Measurements from ENCODE around the gene RNF34.

RNF34 gene

DNA sequence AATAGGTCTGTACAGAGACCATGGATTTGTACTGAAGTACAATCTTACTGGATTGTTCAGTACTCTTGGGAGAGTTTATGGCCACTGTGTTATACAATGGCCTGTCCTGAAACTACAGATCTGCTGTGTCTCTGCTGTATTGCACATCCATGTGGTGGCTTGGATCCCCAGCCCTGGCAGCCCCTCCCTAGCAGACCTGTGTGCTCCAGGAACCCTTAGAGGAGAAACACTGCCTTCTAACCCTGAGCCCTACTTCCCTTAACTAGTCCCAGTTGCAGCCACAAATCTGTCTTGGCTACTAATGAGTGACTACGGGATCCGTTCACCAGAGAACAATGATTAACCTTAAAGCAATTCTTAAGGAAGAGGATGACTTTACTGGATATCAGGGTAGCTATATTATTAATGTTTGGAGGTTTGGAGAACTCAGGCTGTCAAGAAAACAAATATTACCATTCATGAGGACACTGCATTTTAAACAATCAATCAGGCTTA, 27.7 kb downstream of the RNF34 start:
- TF ChIP-seq, protein P1, sequence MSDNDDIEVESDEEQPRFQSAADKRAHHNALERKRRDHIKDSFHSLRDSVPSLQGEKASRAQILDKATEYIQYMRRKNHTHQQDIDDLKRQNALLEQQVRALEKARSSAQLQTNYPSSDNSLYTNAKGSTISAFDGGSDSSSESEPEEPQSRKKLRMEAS (IDR thresholded peaks at IDR 0.05): no peak
- no peak for TF ChIP-seq ZBTB7A (IDR thresholded peaks at IDR 0.05; ENCODE audit: low read depth)
- no peak for TF ChIP-seq TCF12 (IDR thresholded peaks at IDR 0.05; ENCODE audit: low read depth)
- TF ChIP-seq RAD21 (IDR thresholded peaks at IDR 0.05; ENCODE audit: low read depth): no peak
- no peak for TF ChIP-seq NFIC (IDR thresholded peaks at IDR 0.05)
- no peak for TF ChIP-seq EGR1 (IDR thresholded peaks at IDR 0.05)
- TF ChIP-seq FOXM1 (IDR thresholded peaks at IDR 0.05; ENCODE audit: borderline replicate concordance, low read depth): no peak
- no peak for TF ChIP-seq CEBPB (IDR thresholded peaks at IDR 0.05)
- TF ChIP-seq, protein P2, sequence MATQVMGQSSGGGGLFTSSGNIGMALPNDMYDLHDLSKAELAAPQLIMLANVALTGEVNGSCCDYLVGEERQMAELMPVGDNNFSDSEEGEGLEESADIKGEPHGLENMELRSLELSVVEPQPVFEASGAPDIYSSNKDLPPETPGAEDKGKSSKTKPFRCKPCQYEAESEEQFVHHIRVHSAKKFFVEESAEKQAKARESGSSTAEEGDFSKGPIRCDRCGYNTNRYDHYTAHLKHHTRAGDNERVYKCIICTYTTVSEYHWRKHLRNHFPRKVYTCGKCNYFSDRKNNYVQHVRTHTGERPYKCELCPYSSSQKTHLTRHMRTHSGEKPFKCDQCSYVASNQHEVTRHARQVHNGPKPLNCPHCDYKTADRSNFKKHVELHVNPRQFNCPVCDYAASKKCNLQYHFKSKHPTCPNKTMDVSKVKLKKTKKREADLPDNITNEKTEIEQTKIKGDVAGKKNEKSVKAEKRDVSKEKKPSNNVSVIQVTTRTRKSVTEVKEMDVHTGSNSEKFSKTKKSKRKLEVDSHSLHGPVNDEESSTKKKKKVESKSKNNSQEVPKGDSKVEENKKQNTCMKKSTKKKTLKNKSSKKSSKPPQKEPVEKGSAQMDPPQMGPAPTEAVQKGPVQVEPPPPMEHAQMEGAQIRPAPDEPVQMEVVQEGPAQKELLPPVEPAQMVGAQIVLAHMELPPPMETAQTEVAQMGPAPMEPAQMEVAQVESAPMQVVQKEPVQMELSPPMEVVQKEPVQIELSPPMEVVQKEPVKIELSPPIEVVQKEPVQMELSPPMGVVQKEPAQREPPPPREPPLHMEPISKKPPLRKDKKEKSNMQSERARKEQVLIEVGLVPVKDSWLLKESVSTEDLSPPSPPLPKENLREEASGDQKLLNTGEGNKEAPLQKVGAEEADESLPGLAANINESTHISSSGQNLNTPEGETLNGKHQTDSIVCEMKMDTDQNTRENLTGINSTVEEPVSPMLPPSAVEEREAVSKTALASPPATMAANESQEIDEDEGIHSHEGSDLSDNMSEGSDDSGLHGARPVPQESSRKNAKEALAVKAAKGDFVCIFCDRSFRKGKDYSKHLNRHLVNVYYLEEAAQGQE (IDR thresholded peaks at IDR 0.05; ENCODE audit: low read depth): no peak
- no peak for TF ChIP-seq EP300 (IDR thresholded peaks at IDR 0.05; ENCODE audit: borderline replicate concordance)
- TF ChIP-seq CREB1 (IDR thresholded peaks at IDR 0.05; ENCODE audit: low read depth): no peak
- TF ChIP-seq TAF1 (IDR thresholded peaks at IDR 0.05; ENCODE audit: low read depth): no peak
- TF ChIP-seq YY1 (IDR thresholded peaks at IDR 0.05; ENCODE audit: low read depth): no peak
- no peak for TF ChIP-seq TEAD4 (IDR thresholded peaks at IDR 0.05)

DNA sequence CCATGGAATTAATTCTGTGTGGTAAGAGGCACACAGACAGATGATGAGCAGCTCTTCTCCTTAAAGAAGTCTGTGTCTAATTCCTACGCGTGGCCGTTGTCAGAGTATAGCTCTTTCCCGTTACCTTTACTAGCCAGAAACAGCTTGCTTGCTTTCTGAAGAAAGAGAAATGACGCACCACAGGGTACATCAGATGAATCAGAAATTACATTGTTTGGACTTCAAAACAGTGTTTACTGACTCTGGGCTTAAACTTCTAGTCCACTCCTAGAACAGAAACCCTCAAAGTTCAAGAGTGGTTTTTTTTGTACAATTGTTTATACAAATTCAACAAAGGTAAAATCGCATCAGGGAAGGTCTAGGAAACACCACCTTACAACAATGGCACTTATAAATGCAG, 29.0 kb downstream of the RNF34 start:
- TF ChIP-seq TCF12 (IDR thresholded peaks at IDR 0.05; ENCODE audit: low read depth) (no peak), EGR1 (IDR thresholded peaks at IDR 0.05) (no peak), NFIC (IDR thresholded peaks at IDR 0.05) (no peak), ZBTB7A (IDR thresholded peaks at IDR 0.05; ENCODE audit: low read depth) (no peak), FOXM1 (IDR thresholded peaks at IDR 0.05; ENCODE audit: borderline replicate concordance, low read depth) (no peak), EP300 (IDR thresholded peaks at IDR 0.05; ENCODE audit: borderline replicate concordance) (no peak), TAF1 (IDR thresholded peaks at IDR 0.05; ENCODE audit: low read depth) (no peak), CEBPB (IDR thresholded peaks at IDR 0.05) (no peak), CREB1 (IDR thresholded peaks at IDR 0.05; ENCODE audit: low read depth) (no peak), RAD21 (IDR thresholded peaks at IDR 0.05; ENCODE audit: low read depth) (no peak), TEAD4 (IDR thresholded peaks at IDR 0.05) (no peak), YY1 (IDR thresholded peaks at IDR 0.05; ENCODE audit: low read depth) (no peak)
- TF ChIP-seq, protein P1 (IDR thresholded peaks at IDR 0.05): no peak
- TF ChIP-seq, protein P3, sequence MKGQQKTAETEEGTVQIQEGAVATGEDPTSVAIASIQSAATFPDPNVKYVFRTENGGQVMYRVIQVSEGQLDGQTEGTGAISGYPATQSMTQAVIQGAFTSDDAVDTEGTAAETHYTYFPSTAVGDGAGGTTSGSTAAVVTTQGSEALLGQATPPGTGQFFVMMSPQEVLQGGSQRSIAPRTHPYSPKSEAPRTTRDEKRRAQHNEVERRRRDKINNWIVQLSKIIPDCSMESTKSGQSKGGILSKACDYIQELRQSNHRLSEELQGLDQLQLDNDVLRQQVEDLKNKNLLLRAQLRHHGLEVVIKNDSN (IDR thresholded peaks at IDR 0.05): no peak
- TF ChIP-seq, protein P2 (IDR thresholded peaks at IDR 0.05; ENCODE audit: low read depth): no peak

DNA sequence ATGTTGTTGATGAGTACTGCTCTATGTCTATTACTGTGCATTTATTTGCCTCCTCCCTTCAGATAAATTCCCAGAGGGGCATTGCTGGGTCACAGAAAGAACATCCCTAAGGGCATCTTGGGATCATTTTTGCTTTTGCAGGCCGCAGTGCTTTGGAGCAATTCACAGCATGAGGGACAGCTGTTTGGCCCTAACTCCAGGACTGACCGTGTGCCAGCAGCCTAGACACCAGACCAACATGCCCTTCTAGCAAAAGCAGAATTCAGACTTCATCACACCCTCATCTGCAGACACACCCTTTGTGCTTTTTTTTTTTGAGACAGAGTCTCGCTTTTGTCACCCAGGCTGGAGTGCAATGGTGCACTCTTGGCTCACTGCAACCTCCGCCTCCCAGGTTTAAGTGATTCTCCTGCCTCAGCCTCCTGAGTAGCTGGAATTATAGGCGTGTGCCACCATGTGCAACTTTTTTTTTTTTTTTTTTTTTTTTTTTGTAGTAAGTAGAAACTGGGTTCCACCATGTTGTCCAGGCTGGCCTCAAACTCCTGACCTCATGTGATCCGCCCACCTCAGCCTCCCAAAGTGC, 31.0 kb downstream of the RNF34 start:
- TF ChIP-seq ZBTB7A (IDR thresholded peaks at IDR 0.05; ENCODE audit: low read depth) (no peak), FOXM1 (IDR thresholded peaks at IDR 0.05; ENCODE audit: borderline replicate concordance, low read depth) (no peak), TAF1 (IDR thresholded peaks at IDR 0.05; ENCODE audit: low read depth) (no peak), CEBPB (IDR thresholded peaks at IDR 0.05) (no peak), CREB1 (IDR thresholded peaks at IDR 0.05; ENCODE audit: low read depth) (no peak), EP300 (IDR thresholded peaks at IDR 0.05; ENCODE audit: borderline replicate concordance) (no peak), YY1 (IDR thresholded peaks at IDR 0.05; ENCODE audit: low read depth) (no peak), TEAD4 (IDR thresholded peaks at IDR 0.05) (no peak), EGR1 (IDR thresholded peaks at IDR 0.05) (no peak), TCF12 (IDR thresholded peaks at IDR 0.05; ENCODE audit: low read depth) (no peak), RAD21 (IDR thresholded peaks at IDR 0.05; ENCODE audit: low read depth) (no peak), NFIC (IDR thresholded peaks at IDR 0.05) (no peak)
- TF ChIP-seq, protein P3 (IDR thresholded peaks at IDR 0.05): no peak
- TF ChIP-seq, protein P2 (IDR thresholded peaks at IDR 0.05; ENCODE audit: low read depth): no peak
- TF ChIP-seq, protein P1 (IDR thresholded peaks at IDR 0.05): no peak

Measured in Ishikawa (cell line).